Bronchial epithelial cell (primary cell): Measurements from ENCODE around the gene MTSS2. TPM values are rescaled to one million over a fixed set of nuclear protein-coding genes. Genes with fewer than 3 reads are reported as not detected.

Experiments used
- DNase-seq: peaks from one replicate; pipeline ENCODE4 v3.0.0-alpha.2; 2010; ENCODE audit warnings: low read depth
- FAIRE-seq: peaks from 2 replicates; lab custom pipeline; 2011; peaks lifted over from hg19 to GRCh38; lab: Jason Lieb, UNC
- H3K27me3 ChIP-seq: 2 replicates; pipeline ENCODE4 v1.5.1; 2011; ENCODE audit warnings: low read length; ENCODE audit not compliant: control insufficient read depth, insufficient read depth
- H3K36me3 ChIP-seq: 2 replicates; pipeline ENCODE4 v1.5.1; 2011; ENCODE audit warnings: low read length; ENCODE audit not compliant: control insufficient read depth, insufficient read depth
- H3K4me3 ChIP-seq: 2 replicates; pipeline ENCODE4 v1.5.1; 2011; ENCODE audit warnings: mild to moderate bottlenecking, low read depth, low read length, control low read depth
- CTCF ChIP-seq: IDR thresholded peaks from 2 replicates; pipeline ENCODE4 v1.5.1; 2011; ENCODE audit warnings: mild to moderate bottlenecking, moderate library complexity, low read length, control low read depth, inconsistent platforms; ENCODE audit not compliant: insufficient read depth, severe bottlenecking
- total RNA-seq: library from RNA; depleted of rRNA; stranded (reverse); fragments of >200 nt; gene quantifications from 2 replicates; pipeline ENCODE4 v1.2.1, GENCODE V29; 2014

Gene MTSS2
- 20.0 and 42.6 TPM in 2 replicates for total RNA-seq

DNA sequence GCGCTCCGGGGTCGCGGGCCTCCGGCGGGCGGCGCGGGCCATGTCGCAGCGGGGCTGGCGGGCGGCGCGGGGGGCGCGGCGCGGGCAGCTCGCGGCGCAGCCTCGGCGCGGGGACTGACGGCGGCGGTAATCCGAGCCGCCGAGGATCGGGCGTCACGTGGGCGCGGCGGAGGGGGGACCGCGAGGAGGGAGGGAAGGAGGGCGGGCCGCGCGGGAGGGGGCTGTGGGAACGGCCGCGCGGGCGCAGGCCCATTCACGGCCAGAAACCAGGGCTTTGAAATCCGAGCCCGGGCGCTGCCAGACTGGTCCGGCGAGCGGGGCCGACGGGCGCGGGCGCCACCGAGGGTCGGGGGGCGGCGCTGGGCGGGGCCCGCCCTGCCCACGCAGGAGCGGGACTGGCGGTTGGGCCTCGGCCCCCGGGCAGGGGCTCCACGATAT is at the start of gene MTSS2:
MTSS2 (minus strand) TSS at position 116 of the 438 bp plus-strand sequence. CDS start 262 bp downstream, outside the sequence.
- no peak for TF ChIP-seq CTCF
- H3K36me3 ChIP-seq = peaks cover 9% of the 10 kb centered on the region
- no peak for FAIRE-seq
- DNase-seq = peak; percentile 45
- no peaks in the 10 kb centered on the region for H3K27me3 ChIP-seq
- peak within 1 kb of the TSS; percentile 86 for H3K4me3 ChIP-seq

DNA sequence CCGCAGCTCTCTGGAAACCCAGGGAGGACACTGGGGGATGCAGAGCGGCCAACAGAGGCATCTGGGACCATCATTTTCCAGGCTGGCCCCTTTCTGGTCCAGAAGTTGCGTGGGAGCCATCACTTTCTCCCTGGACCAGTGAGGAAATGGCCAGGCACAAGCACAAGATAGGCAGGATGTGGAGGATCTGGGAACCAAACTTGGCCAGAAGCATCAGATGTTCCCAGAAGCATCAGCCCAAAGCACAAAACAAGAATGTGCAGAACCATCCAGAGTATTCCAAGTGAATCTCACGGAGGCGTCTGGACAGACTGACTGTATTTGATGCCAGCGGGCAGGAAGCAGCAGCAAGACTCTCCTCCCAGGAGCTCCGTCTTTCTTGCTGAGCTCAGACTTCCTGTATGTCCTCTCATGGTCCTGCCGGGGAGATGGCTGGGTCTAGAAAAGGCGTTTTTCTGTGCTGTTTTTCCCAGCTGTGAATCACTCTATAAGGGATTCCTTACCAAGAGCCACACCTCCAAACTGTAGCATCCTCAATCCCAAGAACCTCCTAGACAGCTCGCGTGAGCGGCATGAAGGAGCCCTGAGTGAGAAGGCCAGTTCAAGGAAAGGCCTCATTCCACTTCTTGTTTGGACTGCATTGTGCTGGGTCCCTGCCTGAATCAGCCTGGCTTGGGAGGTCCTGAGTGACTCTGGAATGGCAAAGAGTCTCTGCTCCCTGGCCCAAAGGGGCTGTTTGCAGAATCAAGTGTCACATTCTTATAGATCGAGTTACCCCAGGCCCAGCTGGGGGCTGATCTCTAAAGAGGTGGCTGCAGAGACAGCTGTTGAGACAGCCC is 49.5 kb upstream of the MTSS2 start:
- H3K4me3 ChIP-seq = no peak overlapping the region
- no peak for TF ChIP-seq CTCF
- H3K27me3 ChIP-seq = no peaks in the 10 kb centered on the region
- FAIRE-seq (peak; percentile 40), DNase-seq (no peak)
- peaks cover 3% of the 10 kb centered on the region for H3K36me3 ChIP-seq

GRCh38 chr16:70734522-70735095 is 48.8 kb upstream of the MTSS2 start:
- no peak for FAIRE-seq
- Histone ChIP-seq H3K4me3 (no peak overlapping the region), H3K36me3 (peaks cover 3% of the 10 kb centered on the region), H3K27me3 (no peaks in the 10 kb centered on the region)
- no peak for DNase-seq
- TF ChIP-seq CTCF = no peak

GRCh38 chr16:70730944-70731343 is 45.1 kb upstream of the MTSS2 start:
- no peak for DNase-seq
- no peak overlapping the region for H3K4me3 ChIP-seq
- H3K27me3 ChIP-seq = no peaks in the 10 kb centered on the region
- no peak for FAIRE-seq
- H3K36me3 ChIP-seq = peaks cover 6% of the 10 kb centered on the region
- TF ChIP-seq CTCF = no peak

DNA sequence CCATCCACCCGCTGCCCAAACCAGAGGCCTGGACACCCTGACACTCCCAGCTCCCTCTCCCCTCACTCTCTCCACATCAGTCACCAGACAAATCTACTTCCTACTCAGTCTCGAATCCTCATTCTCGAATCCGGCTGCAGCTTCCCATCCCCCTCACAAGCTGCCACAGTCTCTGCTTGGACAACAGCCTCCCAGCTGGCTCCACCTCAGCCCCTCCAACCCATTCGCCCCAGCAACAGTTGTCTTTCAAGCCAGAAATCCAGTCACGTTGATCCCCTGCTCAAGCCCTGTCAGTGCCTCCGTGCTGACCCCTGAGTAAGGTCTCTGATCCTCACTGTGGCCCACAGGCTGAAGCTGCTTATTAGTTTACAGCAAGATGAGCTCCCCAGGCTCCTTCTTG is 44.2 kb upstream of the MTSS2 start:
- Histone ChIP-seq H3K36me3 (peaks cover 6% of the 10 kb centered on the region), H3K27me3 (no peaks in the 10 kb centered on the region), H3K4me3 (no peak overlapping the region)
- no peak for FAIRE-seq
- DNase-seq = no peak
- no peak for TF ChIP-seq CTCF
